HepG2 (cell line): Measurements from ENCODE around the gene EMC10. TPM values are rescaled to one million over a fixed set of nuclear protein-coding genes. Genes with fewer than 3 reads are reported as not detected.

Source experiments
- ATAC-seq: fragments of 200-7000 bp; cut with Tn5 transposase; 3 replicates; pipeline ENCODE4 v1.9.1; 2020; ENCODE audit warnings: mild to moderate bottlenecking, moderate library complexity
- BruUV-seq: library from RNA; stranded (reverse); fragments of 400-500 nt; replicated peaks from 2 replicates; lab custom pipeline; 2021; lab: Mats Ljungman, UMichigan
- CTCF ChIA-PET: fragments of 300-600 bp; formaldehyde crosslinking; extraction: SDS; loops from one replicate; lab custom pipeline; 2021; ENCODE audit warnings: low total read pairs, inconsistent platforms, low intra/inter-chr PET ratio; lab: Yijun Ruan, JAX
- POLR2A ChIA-PET: fragments of 350-600 bp; sonication (Branson Sonifier 250); formaldehyde crosslinking; loops from one replicate; lab custom pipeline; 2020; ENCODE audit warnings: antibody characterized with exemption, inconsistent platforms; lab: Yijun Ruan, JAX
- DNase-seq: peaks from one replicate; pipeline ENCODE4 v3.0.0-alpha.2; 2015; ENCODE audit warnings: low spot score
- FAIRE-seq: peaks from 3 replicates; lab custom pipeline; 2011; peaks lifted over from hg19 to GRCh38; lab: Jason Lieb, UNC
- H2AFZ ChIP-seq: one replicate; pipeline ENCODE4 v1.6.1; 2011; ENCODE audit warnings: low read length, inconsistent platforms
- H3K27ac ChIP-seq: fragments of 300-600 bp; 3 replicates; pipeline ENCODE4 v1.8.0; 2011; ENCODE audit warnings: mixed run types, mild to moderate bottlenecking, mixed read lengths, low read length, inconsistent platforms; ENCODE audit not compliant: insufficient read depth; ENCODE audit errors: extremely low read length
- H3K27me3 ChIP-seq, 2 experiments: fragments of 200-600 bp in 1 of 2; 2 replicates in 1 of 2; 3 replicates in 1 of 2; pipeline versions ENCODE4 v1.6.0 to v1.8.0; 2011; ENCODE audit warnings: low read length in 2 of 2, mild to moderate bottlenecking in 2 of 2, moderate library complexity in 2 of 2, inconsistent platforms in 1 of 2; ENCODE audit not compliant: insufficient read depth in 2 of 2, control insufficient read depth in 1 of 2
- H3K36me3 ChIP-seq, 2 experiments: fragments of 200-600 bp in 1 of 2; replicated peaks in 1 of 2; 2 replicates in 1 of 2; 3 replicates in 1 of 2; pipeline versions ENCODE4 v1.5.1 to v1.8.0; 2011; ENCODE audit warnings: low read length in 2 of 2, inconsistent platforms in 1 of 2; ENCODE audit not compliant: insufficient read depth in 2 of 2, control insufficient read depth in 1 of 2
- H3K4me1 ChIP-seq: 2 replicates; pipeline ENCODE4 v1.5.1; 2012; ENCODE audit warnings: low read length, inconsistent platforms; ENCODE audit not compliant: insufficient read depth
- H3K4me2 ChIP-seq: 2 replicates; pipeline ENCODE4 v1.6.0; 2011; ENCODE audit warnings: low read depth, low read length, inconsistent platforms
- H3K4me3 ChIP-seq, 3 experiments: fragments of 200-600 bp in 1 of 3; sonication (generic), shearing (Covaris generic) in 1 of 3; replicated peaks in 1 of 3; 2 replicates each; pipeline ENCODE4 v1.5.1; 2011 to 2016; ENCODE audit warnings: low read length in 3 of 3, inconsistent platforms in 2 of 3, low read depth in 2 of 3, mild to moderate bottlenecking in 2 of 3, control low read depth in 1 of 3, mixed read lengths in 1 of 3; ENCODE audit not compliant: insufficient read depth in 1 of 3
- H3K79me2 ChIP-seq: one replicate; pipeline ENCODE4 v1.6.1; 2011; ENCODE audit warnings: low read length, inconsistent platforms; ENCODE audit not compliant: insufficient read depth
- H3K9ac ChIP-seq: 2 replicates; pipeline ENCODE4 v1.6.0; 2011; ENCODE audit warnings: mild to moderate bottlenecking, low read depth, low read length, inconsistent platforms; ENCODE audit not compliant: insufficient read depth
- H3K9me3 ChIP-seq: 2 replicates; pipeline ENCODE4 v1.5.1; 2012; ENCODE audit warnings: mild to moderate bottlenecking, low read length
- H4K20me1 ChIP-seq: 2 replicates; pipeline ENCODE4 v1.6.0; 2011; ENCODE audit warnings: inconsistent platforms, mild to moderate bottlenecking, low read length, moderate library complexity; ENCODE audit not compliant: insufficient read depth
- CENPX ChIP-seq: sonication (generic); formaldehyde crosslinking; IDR thresholded peaks from 2 replicates; pipeline ENCODE4 v1.9.0; 2021; ENCODE audit warnings: mild to moderate bottlenecking, missing genetic modification reagents, moderate library complexity
- CHD4 ChIP-seq: fragments of 200-600 bp; sonication (generic); IDR thresholded peaks from 2 replicates; pipeline ENCODE4 v1.7.0; 2017; ENCODE audit warnings: mild to moderate bottlenecking, low read length, borderline replicate concordance
- HNF4G ChIP-seq, 2 experiments: sonication (generic) in 1 of 2; formaldehyde crosslinking in 1 of 2; IDR thresholded peaks; 2 replicates each; pipeline versions ENCODE4 v1.4.0 to v1.6.1; 2011 to 2020; ENCODE audit warnings: borderline replicate concordance in 2 of 2, low read depth in 2 of 2, mild to moderate bottlenecking in 2 of 2, low read length in 1 of 2, missing genetic modification reagents in 1 of 2, moderate library complexity in 1 of 2
- HOXA3 ChIP-seq: sonication (generic); formaldehyde crosslinking; IDR thresholded peaks from 2 replicates; pipeline ENCODE4 v1.5.0; 2020; ENCODE audit warnings: missing genetic modification reagents
- KDM1A ChIP-seq: IDR thresholded peaks from 2 replicates; pipeline ENCODE4 v1.6.1; 2016; ENCODE audit warnings: missing compliant biosample characterization
- KDM2A ChIP-seq: sonication (generic); formaldehyde crosslinking; IDR thresholded peaks from 2 replicates; pipeline ENCODE4 v1.4.0; 2020; ENCODE audit warnings: low read depth, missing genetic modification reagents, borderline replicate concordance
- MED8 ChIP-seq: sonication (generic); formaldehyde crosslinking; IDR thresholded peaks from 2 replicates; pipeline ENCODE4 v1.8.1; 2023; ENCODE audit warnings: mild to moderate bottlenecking, missing genetic modification reagents; ENCODE audit not compliant: insufficient replicate concordance
- MXD1 ChIP-seq: sonication (generic); formaldehyde crosslinking; IDR thresholded peaks from 2 replicates; pipeline ENCODE4 v1.4.0; 2020; ENCODE audit warnings: mild to moderate bottlenecking, missing genetic modification reagents
- NR2F6 ChIP-seq, 2 experiments: IDR thresholded peaks; 2 replicates each; pipeline ENCODE4 v1.6.1; 2016; ENCODE audit warnings: antibody characterized with exemption in 1 of 2, mild to moderate bottlenecking in 1 of 2
- PHF8 ChIP-seq: sonication (generic); formaldehyde crosslinking; IDR thresholded peaks from 2 replicates; pipeline ENCODE4 v1.5.0; 2020; ENCODE audit warnings: missing genetic modification reagents
- TBX2 ChIP-seq: sonication (generic); formaldehyde crosslinking; IDR thresholded peaks from 2 replicates; pipeline ENCODE4 v1.5.0; 2020; ENCODE audit warnings: missing genetic modification reagents, mild to moderate bottlenecking, borderline replicate concordance
- TEAD2 ChIP-seq: sonication (generic); formaldehyde crosslinking; IDR thresholded peaks from 2 replicates; pipeline ENCODE4 v1.9.0; 2021; ENCODE audit warnings: missing genetic modification reagents
- UBTF ChIP-seq: sonication (generic); formaldehyde crosslinking; IDR thresholded peaks from 2 replicates; pipeline ENCODE4 v1.4.0; 2020; ENCODE audit warnings: mild to moderate bottlenecking, missing genetic modification reagents
- ZFP91 ChIP-seq: sonication (generic); formaldehyde crosslinking; IDR thresholded peaks from 2 replicates; pipeline ENCODE4 v1.9.0; 2022; ENCODE audit warnings: missing genetic modification reagents, mild to moderate bottlenecking, borderline replicate concordance
- ZNF280B ChIP-seq: sonication (generic); formaldehyde crosslinking; IDR thresholded peaks from 2 replicates; pipeline ENCODE4 v1.5.0; 2020; ENCODE audit warnings: missing genetic modification reagents, mild to moderate bottlenecking, borderline replicate concordance
- ZNF839 ChIP-seq: sonication (generic); formaldehyde crosslinking; IDR thresholded peaks from 2 replicates; pipeline ENCODE4 v1.4.0; 2020; ENCODE audit warnings: missing genetic modification reagents, mild to moderate bottlenecking, borderline replicate concordance
- WGBS: methylation state at CpG from one replicate; pipeline ENCODE4 v1.1.6; 2017; ENCODE audit warnings: low lambda C conversion rate; 5-methylcytosine and 5-hydroxymethylcytosine counted together
- in situ Hi-C: cut with HindIII; loops from 2 replicates; pipeline ENCODE4 v1.10.0; 2017; ENCODE audit warnings: low pct_unique_long_range_greater_than_20kb; ENCODE audit not compliant: extremely low pct_ligation_motif_present
- intact Hi-C: fragments of 100-400 bp; cut with micrococcal nuclease; formaldehyde crosslinking; loops from one replicate; pipeline ENCODE4 v1.10.0; 2022; ENCODE audit not compliant: unreplicated experiment
- polyA plus RNA-seq, 8 experiments: library from polyadenylated mRNA; depleted of rRNA in 3 of 8; stranded (reverse) in 7 of 8; unstranded in 1 of 8; fragments of >200 nt; fragmentation: Illumina TruSeq in 4 of 8; extraction: Trizol in 4 of 8; gene quantifications; 2 replicates each; pipeline versions ENCODE4 v1.2.1 to v1.2.3, GENCODE V29; 2011 to 2016; ENCODE audit warnings: low read depth in 4 of 8, missing spikeins in 1 of 8, mixed read lengths in 1 of 8; ENCODE audit not compliant: insufficient read depth in 1 of 8
- total RNA-seq, 5 experiments: library from RNA; depleted of rRNA; stranded (reverse); fragments of >200 nt; fragmentation: Illumina TruSeq; extraction: Trizol; gene quantifications; 2 replicates each; pipeline ENCODE4 v1.2.3, GENCODE V29; 2016; ENCODE audit warnings: low read depth in 1 of 5

EMC10 gene
- total and polyA plus RNA-seq, 2 of the 13 experiments (the other 11 are each of a cell fraction or from before 2014, with no cell fraction given), result not detected

GRCh38 chr19:50465000-50465399, 11.3 kb upstream of the EMC10 start:
- no TSS peak for BruUV-seq
- no peaks in the 10 kb centered on the region for H3K9me3 ChIP-seq
- whole genome bisulfite sequencing, result 5% methylated on average over 13 of the region's 13 CpGs
- ChIA-PET CTCF (interaction anchor here (1.5 to 1.9 kb wide), 2 partner anchors 14 to 96 kb away, joined by 3 to 5 read pairs; no protein-coding TSS in a partner anchor), POLR2A (interaction anchor here (1.3 to 1.6 kb wide), 2 partner anchors 81 to 96 kb away, joined by 5 to 8 read pairs; partner anchors contain the start of gene POLD1)
- DNase-seq (peak; percentile 15), ATAC-seq (peak; percentile 56), FAIRE-seq (no peak)
- H3K4me1 ChIP-seq, result peaks cover 52% of the 10 kb centered on the region
- in situ Hi-C loops, result loop anchor here (10.0 kb wide), 1 partner anchor 90 kb away; the partner anchor contains the start of gene NR1H2
- no peaks in the 10 kb centered on the region for H4K20me1 ChIP-seq
- no peak overlapping the region for H3K27ac ChIP-seq
- peak overlapping the region; percentile 77 for H3K4me2 ChIP-seq
- H3K4me3 ChIP-seq, result peak overlapping the region in 2 of 3 experiments; percentile 32 to 66; a peak in 4 of 6 replicates
- no peaks in the 10 kb centered on the region for H3K27me3 ChIP-seq
- no peaks in the 10 kb centered on the region for H3K36me3 ChIP-seq
- H3K79me2 ChIP-seq, result no peaks in the 10 kb centered on the region
- peak overlapping the region; percentile 48; the same call in 1 of the 2 replicates for H3K9ac ChIP-seq
- no peak overlapping the region for H2AFZ ChIP-seq
- intact Hi-C loops, result no loop called here
- TF ChIP-seq ZNF280B, result peak; percentile 50; the same call in 1 of the 2 replicates
- TF ChIP-seq UBTF, result peak; percentile 13; the same call in 1 of the 2 replicates
- TF ChIP-seq TBX2 (CRISPR knock-in tag), result no peak
- TF ChIP-seq CHD4, result 0 out of 2 replicates have a peak, but pooled peaks have one; percentile 46
- TF ChIP-seq HNF4G (IDR thresholded peaks at IDR 0.05; ENCODE audit: borderline replicate concordance, low read depth, low read length), result peak; percentile 37; the same call in 1 of the 2 replicates
- TF ChIP-seq HNF4G (CRISPR knock-in tag; IDR thresholded peaks at IDR 0.05; ENCODE audit: borderline replicate concordance, low read depth), result no peak
- TF ChIP-seq MED8, result no peak
- no peak for TF ChIP-seq CENPX (CRISPR knock-in tag)
- TF ChIP-seq KDM2A, result 0 out of 2 replicates have a peak, but pooled peaks have one; percentile 12
- TF ChIP-seq KDM1A (CRISPR knock-in tag), result 0 out of 2 replicates have a peak, but pooled peaks have one; percentile 55
- TF ChIP-seq MXD1 (CRISPR knock-in tag), result 0 out of 2 replicates have a peak, but pooled peaks have one; percentile 25
- 0 out of 2 replicates have a peak, but pooled peaks have one; percentile 27 for TF ChIP-seq NR2F6 (IDR thresholded peaks at IDR 0.05)
- no peak for TF ChIP-seq NR2F6 (CRISPR knock-in tag; IDR thresholded peaks at IDR 0.05)
- peak; percentile 41; the same call in 1 of the 2 replicates for TF ChIP-seq ZNF839
- peak; percentile 3; the same call in 1 of the 2 replicates for TF ChIP-seq ZFP91 (CRISPR knock-in tag)
- no peak for TF ChIP-seq TEAD2 (CRISPR knock-in tag)
- 0 out of 2 replicates have a peak, but pooled peaks have one; percentile 31 for TF ChIP-seq PHF8
- TF ChIP-seq HOXA3 (CRISPR knock-in tag), result 0 out of 2 replicates have a peak, but pooled peaks have one; percentile 12
